Keratinocyte (primary cell): ENCODE measurements around the gene NAALADL2. TPM values are rescaled to one million over a fixed set of nuclear protein-coding genes. Genes with fewer than 3 reads are reported as not detected.

Experiments
- DNase-seq: peaks from one replicate; pipeline ENCODE4 v3.0.0-alpha.2; 2011; ENCODE audit warnings: low read depth, missing footprints, low spot score
- FAIRE-seq: peaks from 2 replicates; lab custom pipeline; 2011; peaks lifted over from hg19 to GRCh38; lab: Jason Lieb, UNC
- H2AFZ ChIP-seq: 2 replicates; pipeline ENCODE4 v1.6.0; 2012; ENCODE audit warnings: low read length, control low read depth, inconsistent platforms; ENCODE audit not compliant: control insufficient read depth
- H3K27ac ChIP-seq: 2 replicates; pipeline ENCODE4 v1.5.1; 2011; ENCODE audit warnings: low read length; ENCODE audit not compliant: control insufficient read depth, insufficient read depth
- H3K27me3 ChIP-seq: 3 replicates; pipeline ENCODE4 v1.6.0; 2011; ENCODE audit warnings: low read length; ENCODE audit not compliant: control insufficient read depth, insufficient read depth; ENCODE audit errors: extremely low read depth
- H3K36me3 ChIP-seq, 2 experiments: 2 replicates in 1 of 2; 3 replicates in 1 of 2; pipeline ENCODE4 v1.5.1; 2011; ENCODE audit warnings: low read length in 2 of 2, mild to moderate bottlenecking in 1 of 2; ENCODE audit not compliant: control insufficient read depth in 2 of 2, insufficient read depth in 2 of 2; ENCODE audit errors: extremely low read depth in 1 of 2
- H3K4me1 ChIP-seq: 3 replicates; pipeline ENCODE4 v1.5.1; 2011; ENCODE audit warnings: low read length; ENCODE audit not compliant: control insufficient read depth, insufficient read depth; ENCODE audit errors: extremely low read depth
- H3K4me2 ChIP-seq: 3 replicates; pipeline ENCODE4 v1.6.0; 2011; ENCODE audit warnings: low read depth, low read length; ENCODE audit not compliant: control insufficient read depth, insufficient read depth; ENCODE audit errors: extremely low read depth
- H3K4me3 ChIP-seq, 3 experiments: fragments of 200-600 bp in 1 of 3; sonication (generic) in 1 of 3; 2 replicates in 2 of 3; 3 replicates in 1 of 3; pipeline ENCODE4 v1.5.1; 2011 to 2016; ENCODE audit warnings: low read length in 3 of 3, mild to moderate bottlenecking in 3 of 3, control low read depth in 2 of 3, inconsistent platforms in 1 of 3, low read depth in 1 of 3, mixed read lengths in 1 of 3, mixed run types in 1 of 3, moderate library complexity in 1 of 3; ENCODE audit not compliant: control insufficient read depth in 2 of 3, insufficient read depth in 2 of 3; ENCODE audit errors: extremely low read depth in 1 of 3
- H3K79me2 ChIP-seq: 2 replicates; pipeline ENCODE4 v1.6.0; 2012; ENCODE audit warnings: low read length; ENCODE audit not compliant: control insufficient read depth, insufficient read depth
- H3K9ac ChIP-seq: 3 replicates; pipeline ENCODE4 v1.6.0; 2011; ENCODE audit warnings: low read length; ENCODE audit not compliant: control insufficient read depth, insufficient read depth; ENCODE audit errors: extremely low read depth
- H3K9me1 ChIP-seq: 3 replicates; pipeline ENCODE4 v1.6.0; 2011; ENCODE audit warnings: low read length; ENCODE audit not compliant: control insufficient read depth, insufficient read depth; ENCODE audit errors: extremely low read depth
- H3K9me3 ChIP-seq: 2 replicates; pipeline ENCODE4 v1.5.1; 2012; ENCODE audit warnings: low read depth, low read length; ENCODE audit not compliant: control insufficient read depth
- H4K20me1 ChIP-seq: 3 replicates; pipeline ENCODE4 v1.6.0; 2011; ENCODE audit warnings: low read length; ENCODE audit not compliant: control insufficient read depth, insufficient read depth; ENCODE audit errors: extremely low read depth
- CTCF ChIP-seq, 3 experiments: IDR thresholded peaks in 1 of 3; conservative IDR thresholded peaks in 1 of 3; optimal IDR thresholded peaks in 1 of 3; 2 replicates in 2 of 3; 3 replicates in 1 of 3; pipeline versions ENCODE3 to v1.5.1; 2011; ENCODE audit warnings: low read length in 3 of 3, mild to moderate bottlenecking in 3 of 3, moderate library complexity in 2 of 3, control low read depth in 1 of 3, inconsistent platforms in 1 of 3; ENCODE audit not compliant: insufficient read depth in 2 of 3; ENCODE audit errors: extremely low read depth in 1 of 3
- EZH2 ChIP-seq: IDR thresholded peaks from one replicate; pipeline ENCODE4 v1.6.1; 2012; ENCODE audit warnings: inconsistent platforms, mild to moderate bottlenecking, low read length, moderate library complexity
- dilution Hi-C: fragments of 300-500 bp; cut with MboI; formaldehyde crosslinking; loops from one replicate; pipeline ENCODE4 v1.7.0; 2020; ENCODE audit warnings: low sequenced_read_pairs; ENCODE audit not compliant: extremely low pct_ligation_motif_present
- polyA plus RNA-seq, 5 experiments: library from polyadenylated mRNA; depleted of rRNA in 3 of 5; stranded (reverse) in 3 of 5; stranded (forward) in 1 of 5; unstranded in 1 of 5; fragments of >200 nt; gene quantifications; 1 replicate in 1 of 5; 2 replicates in 3 of 5; 3 replicates in 1 of 5; pipeline versions ENCODE4 v1.2.1 to v1.2.3, GENCODE V29; 2011 to 2012; ENCODE audit warnings: missing spikeins in 2 of 5, low read depth in 1 of 5, low replicate concordance in 1 of 5

The NAALADL2 gene
- polyA plus RNA-seq, 1 donor (not counting 4 experiments of a cell fraction or from before 2014, with no cell fraction given), result 0.75 TPM

- Histone ChIP-seq H3K4me1 (no peaks in the 10 kb centered on the region), H3K4me3 (no peak overlapping the region), H3K27ac (no peak overlapping the region), H3K27me3 (no peaks in the 10 kb centered on the region), H3K79me2 (no peaks in the 10 kb centered on the region), H3K36me3 (no peaks in the 10 kb centered on the region), H2AFZ (no peak overlapping the region), H3K4me2 (no peak overlapping the region), H4K20me1 (no peaks in the 10 kb centered on the region), H3K9me3 (no peaks in the 10 kb centered on the region), H3K9ac (no peak overlapping the region), H3K9me1 (no peaks in the 10 kb centered on the region)
- DNase-seq (no peak), FAIRE-seq (no peak)
- no peak for TF ChIP-seq CTCF (optimal IDR thresholded peaks at IDR 0.05 in 1 of 3, IDR thresholded peaks at IDR 0.05 in 1 of 3, conservative IDR thresholded peaks at IDR 0.05 in 1 of 3; ENCODE audit: extremely low read depth in 1 of 3, insufficient read depth in 2 of 3, low read length in 3 of 3)
- TF ChIP-seq EZH2, result no peak
- dilution Hi-C loops, result no loop called here
Observed at GRCh38 chr3:175716446-175716845, 857.3 kb downstream of the NAALADL2 start.

GRCh38 chr3:175726228-175726627 lies 867.1 kb downstream of the NAALADL2 start:
- no peak for FAIRE-seq
- H3K27me3 ChIP-seq, result no peaks in the 10 kb centered on the region
- H3K4me3 ChIP-seq, result no peak overlapping the region
- H3K4me2 ChIP-seq, result no peak overlapping the region
- H3K9me1 ChIP-seq, result no peaks in the 10 kb centered on the region
- H3K9ac ChIP-seq, result no peak overlapping the region
- no peak for DNase-seq
- TF ChIP-seq EZH2, result no peak
- no peak for TF ChIP-seq CTCF (optimal IDR thresholded peaks at IDR 0.05 in 1 of 3, IDR thresholded peaks at IDR 0.05 in 1 of 3, conservative IDR thresholded peaks at IDR 0.05 in 1 of 3; ENCODE audit: extremely low read depth in 1 of 3, insufficient read depth in 2 of 3, low read length in 3 of 3)
- no peaks in the 10 kb centered on the region for H3K4me1 ChIP-seq
- dilution Hi-C loops, result no loop called here
- no peaks in the 10 kb centered on the region for H3K36me3 ChIP-seq
- no peaks in the 10 kb centered on the region for H3K9me3 ChIP-seq
- H2AFZ ChIP-seq, result no peak overlapping the region
- H4K20me1 ChIP-seq, result no peaks in the 10 kb centered on the region
- H3K79me2 ChIP-seq, result no peaks in the 10 kb centered on the region
- no peak overlapping the region for H3K27ac ChIP-seq
